GM21515 (cell line): ENCODE data around the gene HCFC1.
A peak's percentile ranks its signal among the peaks of the same experiment; 100 is the strongest.

Experiments used
- ATAC-seq: cut with Tn5 transposase; IDR thresholded peaks from one replicate; pipeline ENCODE4 v1.9.1; 2021; ENCODE audit not compliant: unreplicated experiment

Gene HCFC1

DNA sequence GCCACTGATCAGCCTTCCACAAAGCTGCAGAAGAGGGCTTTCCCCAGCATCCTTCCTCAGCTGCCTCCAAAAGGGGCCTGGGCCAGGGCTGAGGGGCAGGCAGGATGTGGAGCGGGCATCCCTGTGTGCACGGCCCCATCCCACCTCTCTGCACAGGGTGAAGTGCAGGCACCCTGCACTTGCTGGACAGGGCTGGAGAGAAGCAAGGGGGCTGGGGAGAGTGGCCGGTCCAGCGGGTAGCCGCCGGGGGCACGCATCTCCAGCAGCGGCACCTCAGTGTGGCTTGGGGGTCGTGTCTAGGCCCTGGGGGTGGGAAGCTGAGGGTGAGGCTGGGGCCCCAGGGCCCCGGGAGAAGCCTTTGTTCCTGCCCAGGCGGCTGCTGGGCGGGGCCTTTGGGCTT is 64.2 kb downstream of the HCFC1 start:
- no peak for ATAC-seq

DNA sequence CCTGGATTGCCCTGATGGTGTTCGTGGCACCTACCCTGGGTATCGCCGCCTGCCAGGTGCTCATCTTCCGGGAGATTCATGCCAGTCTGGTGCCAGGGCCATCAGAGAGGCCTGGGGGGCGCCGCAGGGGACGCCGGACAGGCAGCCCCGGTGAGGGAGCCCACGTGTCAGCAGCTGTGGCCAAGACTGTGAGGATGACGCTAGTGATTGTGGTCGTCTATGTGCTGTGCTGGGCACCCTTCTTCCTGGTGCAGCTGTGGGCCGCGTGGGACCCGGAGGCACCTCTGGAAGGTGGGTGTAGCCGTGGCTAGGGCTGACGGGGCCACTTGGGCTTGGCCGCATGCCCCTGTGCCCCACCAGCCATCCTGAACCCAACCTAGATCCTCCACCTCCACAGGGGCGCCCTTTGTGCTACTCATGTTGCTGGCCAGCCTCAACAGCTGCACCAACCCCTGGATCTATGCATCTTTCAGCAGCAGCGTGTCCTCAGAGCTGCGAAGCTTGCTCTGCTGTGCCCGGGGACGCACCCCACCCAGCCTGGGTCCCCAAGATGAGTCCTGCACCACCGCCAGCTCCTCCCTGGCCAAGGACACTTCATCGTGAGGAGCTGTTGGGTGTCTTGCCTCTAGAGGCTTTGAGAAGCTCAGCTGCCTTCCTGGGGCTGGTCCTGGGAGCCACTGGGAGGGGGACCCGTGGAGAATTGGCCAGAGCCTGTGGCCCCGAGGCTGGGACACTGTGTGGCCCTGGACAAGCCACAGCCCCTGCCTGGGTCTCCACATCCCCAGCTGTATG is 65.3 kb downstream of the HCFC1 start:
- no peak for ATAC-seq

- no peak for ATAC-seq
Observed at GRCh38 chrX:153905481-153906095, 66.0 kb downstream of the HCFC1 start.

- no peak for ATAC-seq
Observed at GRCh38 chrX:153903991-153904957, 67.3 kb downstream of the HCFC1 start, which contains the start of gene AVPR2. Gene AVPR2 (plus strand): TSS chrX:153904673. CDS start chrX:153905146, 473 bp downstream.

DNA sequence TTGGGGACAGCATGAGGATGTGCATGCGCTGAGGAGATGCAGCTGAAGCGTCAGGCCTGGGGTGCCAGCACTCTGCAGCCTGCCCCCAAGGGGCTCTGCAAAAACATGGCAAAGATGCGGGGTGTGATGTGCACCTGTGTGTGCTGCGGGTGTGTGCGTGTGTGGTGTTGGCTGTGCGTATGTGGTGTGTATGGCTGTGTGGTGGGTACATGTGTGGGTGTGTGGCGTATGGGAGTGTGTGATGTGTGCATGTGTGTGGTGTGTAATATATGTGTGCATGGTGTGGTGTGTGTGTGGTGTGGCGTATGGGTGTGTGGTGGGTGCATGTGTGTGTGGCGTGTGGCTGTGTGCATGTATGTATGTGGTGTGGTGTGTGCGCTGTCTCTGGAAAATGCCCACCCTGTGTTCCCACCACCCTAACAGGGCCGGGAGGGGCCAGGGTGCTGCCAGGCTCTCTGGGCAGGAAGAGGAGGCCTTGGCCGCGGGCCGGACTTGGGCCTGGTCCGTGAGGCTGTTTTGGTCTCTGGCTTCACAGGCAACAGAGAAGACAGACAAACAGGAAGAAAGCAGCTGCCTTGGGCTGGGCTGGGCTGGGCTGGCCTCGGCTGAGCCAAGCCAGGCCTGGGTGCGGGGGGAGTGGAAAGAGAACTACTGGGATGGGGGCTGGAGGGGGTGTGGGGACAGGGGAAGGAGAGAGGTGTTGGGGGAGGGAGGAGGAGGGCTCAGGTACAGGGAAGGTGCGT is 68.2 kb downstream of the HCFC1 start:
- no peak for ATAC-seq

DNA sequence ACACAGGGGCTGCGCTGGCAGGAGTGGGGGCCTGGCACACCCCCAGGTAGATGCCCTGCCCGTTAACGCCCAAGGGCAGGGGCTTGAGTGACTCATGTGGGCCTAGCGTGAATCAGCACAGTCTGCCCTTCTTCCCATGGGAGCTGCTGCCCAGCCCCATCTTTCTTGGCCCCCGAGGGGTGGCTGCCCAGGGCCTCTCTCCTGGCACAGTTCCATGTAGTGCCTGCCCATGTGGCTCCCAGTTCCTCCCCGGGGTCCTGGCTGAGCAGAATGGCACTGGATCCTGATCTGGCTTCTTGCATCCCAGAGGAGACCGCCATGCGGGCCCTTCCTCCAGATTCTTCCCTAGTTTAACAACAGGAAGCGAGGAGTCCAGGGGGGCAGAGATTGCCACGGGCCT is 69.2 kb downstream of the HCFC1 start:
- no peak for ATAC-seq

- no peak for ATAC-seq
Observed at GRCh38 chrX:153901753-153902140, 69.9 kb downstream of the HCFC1 start.

DNA sequence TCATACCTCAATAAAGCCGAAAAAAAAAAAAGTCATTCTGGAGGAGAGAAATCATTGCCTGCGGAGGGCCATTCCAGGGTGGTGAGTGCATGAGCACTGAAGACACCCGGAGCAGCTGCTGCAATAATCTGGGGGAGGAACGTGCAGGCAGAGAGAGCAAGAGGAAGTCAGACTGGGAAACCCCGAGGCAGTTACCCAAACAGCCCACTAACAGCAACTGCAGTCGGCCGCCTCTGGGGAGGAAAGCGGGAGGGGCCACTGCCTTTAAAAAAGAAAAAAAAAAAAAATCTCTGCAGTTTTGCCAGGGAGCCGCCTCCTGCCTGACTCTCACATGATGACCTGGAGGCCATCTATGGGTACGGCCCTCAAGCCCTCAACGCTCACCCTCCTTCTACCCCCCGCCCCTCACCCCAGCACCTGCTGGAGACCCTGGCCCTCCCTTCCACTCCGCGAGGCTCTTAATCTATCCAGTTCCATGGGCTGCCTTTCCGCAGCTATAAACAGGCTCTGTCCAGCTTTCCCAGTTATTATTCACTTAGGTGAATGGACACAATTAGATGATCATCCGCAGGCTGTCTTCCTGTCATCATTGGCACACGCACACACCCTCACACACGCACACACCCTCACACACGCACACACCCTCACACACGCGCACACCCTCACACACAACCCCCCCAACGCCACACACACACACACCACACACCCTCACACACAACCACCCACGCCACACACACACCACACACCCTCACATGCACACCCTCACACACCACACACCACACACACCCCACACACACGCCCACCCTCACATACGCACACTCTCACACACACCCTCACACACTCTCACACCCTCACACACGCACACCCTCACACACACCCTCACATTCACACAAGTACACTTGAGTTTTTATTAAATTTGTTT is 70.5 kb downstream of the HCFC1 start:
- peak; percentile 64 for ATAC-seq

DNA sequence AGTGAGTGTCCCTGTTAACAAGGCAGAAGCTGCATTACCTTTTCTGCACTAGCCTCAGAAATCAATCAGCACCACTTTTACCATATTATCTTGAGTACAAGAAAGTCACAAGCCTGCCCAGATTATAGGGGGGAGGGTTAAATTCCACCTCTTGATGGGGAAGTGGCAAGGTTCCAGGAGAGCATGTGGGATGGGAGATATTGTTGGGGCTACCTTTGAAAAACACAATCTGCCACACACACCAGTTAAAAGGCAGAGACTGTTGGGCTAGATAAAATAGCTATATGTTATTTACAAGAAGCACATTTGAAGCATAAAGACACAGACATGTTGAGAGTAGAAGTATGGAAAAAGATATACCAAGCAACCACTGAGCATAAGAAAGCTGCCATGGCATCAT is 73.7 kb downstream of the HCFC1 start:
- no peak for ATAC-seq
